Activated CD8-positive, alpha-beta memory T cell treated with anti-CD3 and anti-CD28 coated beads, Interleukin-2, amount 10 ng/mL, durations not matched to agents 7 days and 5 days (primary cell): ENCODE data around the gene BBS9. TPM values are rescaled to one million over a fixed set of nuclear protein-coding genes. Genes with fewer than 3 reads are reported as not detected.

Source experiments
- ATAC-seq: fragments of 150-1000 bp; cut with Tn5 transposase; one replicate; pipeline ENCODE4 v1.10.0; 2021; ENCODE audit warnings: moderate library complexity
- CTCF ChIA-PET: fragments of 350-600 bp; sonication (Branson Sonifier 250); formaldehyde crosslinking; loops from one replicate; lab custom pipeline; 2021; ENCODE audit warnings: antibody characterized with exemption; lab: Charles Lee
- DNase-seq: peaks from one replicate; pipeline ENCODE4 v3.0.0-alpha.2; 2020
- H3K27ac Mint-ChIP-seq: one replicate; pipeline ENCODE4 v1.8.0; 2021; ENCODE audit warnings: mild to moderate bottlenecking, mixed read lengths
- H3K27me3 Mint-ChIP-seq: one replicate; pipeline ENCODE4 v1.8.0; 2021; ENCODE audit warnings: mixed read lengths
- H3K36me3 Mint-ChIP-seq: one replicate; pipeline ENCODE4 v1.8.0; 2021; ENCODE audit warnings: mild to moderate bottlenecking, mixed read lengths
- H3K4me1 Mint-ChIP-seq: one replicate; pipeline ENCODE4 v1.8.0; 2021; ENCODE audit warnings: mixed read lengths
- H3K4me3 Mint-ChIP-seq: one replicate; pipeline ENCODE4 v1.8.0; 2021; ENCODE audit warnings: mild to moderate bottlenecking, moderate library complexity, mixed read lengths
- H3K9me3 Mint-ChIP-seq: one replicate; pipeline ENCODE4 v1.8.0; 2022; ENCODE audit warnings: low read depth, mixed read lengths
- total RNA-seq, 2 experiments: library from RNA; stranded (reverse); gene quantifications; one replicate each; pipeline ENCODE4 v1.2.3, GENCODE V29; 2021

The BBS9 gene
- total RNA-seq, 2 experiments from 2014 or later: 9.8 to 10.2 TPM

GRCh38 chr7:33601884-33602283, 472.5 kb downstream of the BBS9 start:
- no peaks in the 10 kb centered on the region for H3K4me1 Mint-ChIP-seq
- no peak overlapping the region for H3K4me3 Mint-ChIP-seq
- no peak overlapping the region for H3K27ac Mint-ChIP-seq
- CTCF ChIA-PET: no interaction called here
- no peaks in the 10 kb centered on the region for H3K27me3 Mint-ChIP-seq
- no peaks in the 10 kb centered on the region for H3K36me3 Mint-ChIP-seq
- H3K9me3 Mint-ChIP-seq: no peaks in the 10 kb centered on the region
- DNase-seq (no peak), ATAC-seq (no peak)

- DNase-seq (no peak), ATAC-seq (no peak)
- no peaks in the 10 kb centered on the region for H3K9me3 Mint-ChIP-seq
- H3K36me3 Mint-ChIP-seq: no peaks in the 10 kb centered on the region
- CTCF ChIA-PET: no interaction called here
- H3K27ac Mint-ChIP-seq: no peak overlapping the region
- no peaks in the 10 kb centered on the region for H3K4me1 Mint-ChIP-seq
- no peak overlapping the region for H3K4me3 Mint-ChIP-seq
- no peaks in the 10 kb centered on the region for H3K27me3 Mint-ChIP-seq
Measured at GRCh38 chr7:33604056-33604455, 474.7 kb downstream of the BBS9 start.

- no peak overlapping the region for H3K27ac Mint-ChIP-seq
- CTCF ChIA-PET: no interaction called here
- no peak overlapping the region for H3K4me3 Mint-ChIP-seq
- H3K36me3 Mint-ChIP-seq: no peaks in the 10 kb centered on the region
- DNase-seq: no peak
- H3K4me1 Mint-ChIP-seq: no peaks in the 10 kb centered on the region
- ATAC-seq: no peak
- H3K9me3 Mint-ChIP-seq: peaks cover 3% of the 10 kb centered on the region
- no peaks in the 10 kb centered on the region for H3K27me3 Mint-ChIP-seq
Measured at GRCh38 chr7:33610918-33611317, 481.6 kb downstream of the BBS9 start.

- CTCF ChIA-PET: no interaction called here
- Mint-ChIP-seq H3K27ac (no peak overlapping the region), H3K4me1 (no peaks in the 10 kb centered on the region), H3K9me3 (peaks cover 3% of the 10 kb centered on the region), H3K27me3 (no peaks in the 10 kb centered on the region), H3K4me3 (no peak overlapping the region), H3K36me3 (no peaks in the 10 kb centered on the region)
- DNase-seq (no peak), ATAC-seq (no peak)
Measured at GRCh38 chr7:33612442-33612841, 483.1 kb downstream of the BBS9 start.

- DNase-seq (no peak), ATAC-seq (no peak)
- Mint-ChIP-seq H3K4me1 (no peaks in the 10 kb centered on the region), H3K27ac (no peak overlapping the region), H3K27me3 (no peaks in the 10 kb centered on the region), H3K4me3 (no peak overlapping the region), H3K36me3 (no peaks in the 10 kb centered on the region), H3K9me3 (peaks cover 3% of the 10 kb centered on the region)
- CTCF ChIA-PET: no interaction called here
Measured at GRCh38 chr7:33614357-33615117, 485.2 kb downstream of the BBS9 start.

- H3K27ac Mint-ChIP-seq: no peak overlapping the region
- peaks cover 6% of the 10 kb centered on the region for H3K9me3 Mint-ChIP-seq
- H3K27me3 Mint-ChIP-seq: no peaks in the 10 kb centered on the region
- DNase-seq (no peak), ATAC-seq (no peak)
- CTCF ChIA-PET: no interaction called here
- no peak overlapping the region for H3K4me3 Mint-ChIP-seq
- no peaks in the 10 kb centered on the region for H3K4me1 Mint-ChIP-seq
- H3K36me3 Mint-ChIP-seq: no peaks in the 10 kb centered on the region
Measured at GRCh38 chr7:33616752-33617151, 487.4 kb downstream of the BBS9 start.

GRCh38 chr7:33619264-33619663, 489.9 kb downstream of the BBS9 start:
- ATAC-seq (no peak), DNase-seq (no peak)
- Mint-ChIP-seq H3K27ac (no peak overlapping the region), H3K36me3 (no peaks in the 10 kb centered on the region), H3K4me1 (no peaks in the 10 kb centered on the region), H3K9me3 (peaks cover 6% of the 10 kb centered on the region), H3K4me3 (no peak overlapping the region), H3K27me3 (no peaks in the 10 kb centered on the region)
- CTCF ChIA-PET: no interaction called here

- Mint-ChIP-seq H3K9me3 (peaks cover 2% of the 10 kb centered on the region), H3K36me3 (peaks cover 1% of the 10 kb centered on the region)
- no peak for ATAC-seq
Measured at GRCh38 chr7:33623267-33623666, 493.9 kb downstream of the BBS9 start.

GRCh38 chr7:33624215-33624614, 494.9 kb downstream of the BBS9 start:
- Mint-ChIP-seq H3K4me1 (no peaks in the 10 kb centered on the region), H3K27ac (no peak overlapping the region), H3K9me3 (peaks cover 2% of the 10 kb centered on the region), H3K36me3 (peaks cover 1% of the 10 kb centered on the region), H3K27me3 (no peaks in the 10 kb centered on the region), H3K4me3 (no peak overlapping the region)
- DNase-seq: no peak
- ATAC-seq: no peak
- CTCF ChIA-PET: no interaction called here

More at GRCh38 chr7:33623267-33623666, 493.9 kb downstream of the BBS9 start:
- CTCF ChIA-PET: no interaction called here
- DNase-seq: no peak
- no peak overlapping the region for H3K27ac Mint-ChIP-seq
- H3K4me3 Mint-ChIP-seq: no peak overlapping the region
- no peaks in the 10 kb centered on the region for H3K27me3 Mint-ChIP-seq
- no peaks in the 10 kb centered on the region for H3K4me1 Mint-ChIP-seq

GRCh38 chr7:33626869-33627268, 497.5 kb downstream of the BBS9 start:
- Mint-ChIP-seq H3K4me3 (no peak overlapping the region), H3K27me3 (no peaks in the 10 kb centered on the region), H3K27ac (no peak overlapping the region), H3K4me1 (no peaks in the 10 kb centered on the region), H3K9me3 (no peaks in the 10 kb centered on the region), H3K36me3 (peaks cover 1% of the 10 kb centered on the region)
- ATAC-seq (no peak), DNase-seq (no peak)
- CTCF ChIA-PET: no interaction called here

GRCh38 chr7:33627741-33628140, 498.4 kb downstream of the BBS9 start:
- H3K4me3 Mint-ChIP-seq: no peak overlapping the region
- CTCF ChIA-PET: no interaction called here
- no peaks in the 10 kb centered on the region for H3K9me3 Mint-ChIP-seq
- ATAC-seq: no peak
- no peaks in the 10 kb centered on the region for H3K4me1 Mint-ChIP-seq
- H3K27me3 Mint-ChIP-seq: no peaks in the 10 kb centered on the region
- H3K36me3 Mint-ChIP-seq: peaks cover 1% of the 10 kb centered on the region
- H3K27ac Mint-ChIP-seq: no peak overlapping the region
- DNase-seq: no peak

GRCh38 chr7:33628894-33629293, 499.5 kb downstream of the BBS9 start:
- no peaks in the 10 kb centered on the region for H3K27me3 Mint-ChIP-seq
- H3K36me3 Mint-ChIP-seq: peaks cover 1% of the 10 kb centered on the region
- CTCF ChIA-PET: no interaction called here
- DNase-seq (no peak), ATAC-seq (no peak)
- no peaks in the 10 kb centered on the region for H3K4me1 Mint-ChIP-seq
- H3K9me3 Mint-ChIP-seq: no peaks in the 10 kb centered on the region
- H3K4me3 Mint-ChIP-seq: no peak overlapping the region
- H3K27ac Mint-ChIP-seq: no peak overlapping the region

GRCh38 chr7:33630359-33630758, 501.0 kb downstream of the BBS9 start:
- CTCF ChIA-PET: no interaction called here
- Mint-ChIP-seq H3K4me3 (no peak overlapping the region), H3K36me3 (peaks cover 1% of the 10 kb centered on the region), H3K4me1 (no peaks in the 10 kb centered on the region), H3K9me3 (no peaks in the 10 kb centered on the region), H3K27ac (no peak overlapping the region), H3K27me3 (no peaks in the 10 kb centered on the region)
- ATAC-seq (no peak), DNase-seq (no peak)

- CTCF ChIA-PET: no interaction called here
- ATAC-seq: no peak
- no peaks in the 10 kb centered on the region for H3K4me1 Mint-ChIP-seq
- H3K36me3 Mint-ChIP-seq: no peaks in the 10 kb centered on the region
- H3K27ac Mint-ChIP-seq: no peak overlapping the region
- DNase-seq: no peak
- no peaks in the 10 kb centered on the region for H3K9me3 Mint-ChIP-seq
- no peak overlapping the region for H3K4me3 Mint-ChIP-seq
- no peaks in the 10 kb centered on the region for H3K27me3 Mint-ChIP-seq
Measured at GRCh38 chr7:33632322-33632721, 503.0 kb downstream of the BBS9 start.
